Measurements from ENCODE around the gene TSPAN4. TPM values are rescaled to one million over a fixed set of nuclear protein-coding genes. Genes with fewer than 3 reads are reported as not detected.

The TSPAN4 gene
- total and polyA plus RNA-seq, 9 of the 15 experiments (the other 6 are each of a cell fraction or from before 2014, with no cell fraction given) = 0.07 to 31.0 (median 15.7) TPM

GRCh38 chr11:911031-911889, 68.6 kb downstream of the TSPAN4 start (continued):
- TF ChIP-seq ELK3 (CRISPR knock-in tag; IDR thresholded peaks at IDR 0.05) (no peak), ZNF780A (CRISPR knock-in tag; IDR thresholded peaks at IDR 0.05) (no peak), ZNF384 (IDR thresholded peaks at IDR 0.05; ENCODE audit: low read depth, low read length) (no peak), ZNF398 (CRISPR knock-in tag; IDR thresholded peaks at IDR 0.05) (no peak), POLR2H (tag; IDR thresholded peaks at IDR 0.05; ENCODE audit: low read depth) (no peak), CREB5 (CRISPR knock-in tag; IDR thresholded peaks at IDR 0.05) (no peak), JUND (IDR thresholded peaks at IDR 0.05; ENCODE audit: borderline replicate concordance, low read depth, low read length) (no peak), JUND (tag; IDR thresholded peaks at IDR 0.05; ENCODE audit: borderline replicate concordance, low read depth, low read length) (no peak), ATF3 (IDR thresholded peaks at IDR 0.05) (peak; percentile 26; the same call in 1 of the 2 replicates), ATF3 (CRISPR knock-in tag; conservative IDR thresholded peaks at IDR 0.05) (no peak), DIDO1 (tag; IDR thresholded peaks at IDR 0.05; ENCODE audit: low read depth) (no peak), SIRT6 (IDR thresholded peaks at IDR 0.05; ENCODE audit: low read depth, low read length) (no peak), CBFB (CRISPR knock-in tag; IDR thresholded peaks at IDR 0.05) (peak; percentile 53; the same call in 1 of the 2 replicates), ZBTB8A (IDR thresholded peaks at IDR 0.05; ENCODE audit: partially characterized antibody) (no peak), HIVEP1 (CRISPR knock-in tag; IDR thresholded peaks at IDR 0.05) (no peak), ZNF347 (CRISPR knock-in tag; IDR thresholded peaks at IDR 0.05; ENCODE audit: low read depth) (no peak), SMARCA5 (IDR thresholded peaks at IDR 0.05) (no peak), ZFP36 (IDR thresholded peaks at IDR 0.05; ENCODE audit: low read depth, low read length, partially characterized antibody) (no peak), NFYB (IDR thresholded peaks at IDR 0.05; ENCODE audit: extremely low read depth, insufficient read length) (no peak), ZFP1 (CRISPR knock-in tag; IDR thresholded peaks at IDR 0.05) (no peak), KHSRP (IDR thresholded peaks at IDR 0.05) (no peak), FOS (IDR thresholded peaks at IDR 0.05; ENCODE audit: extremely low read depth, insufficient read length) (no peak), NFXL1 (CRISPR knock-in tag; IDR thresholded peaks at IDR 0.05) (no peak), C11orf30 (IDR thresholded peaks at IDR 0.05; ENCODE audit: low read depth) (no peak), CSDE1 (IDR thresholded peaks at IDR 0.05) (no peak)

All from K562 (cell line).